ENCODE measurements around the gene TAX1BP3. TPM values are rescaled to one million over a fixed set of nuclear protein-coding genes. Genes with fewer than 3 reads are reported as not detected.

TAX1BP3 gene
- total and polyA plus RNA-seq, 2 donors, result 64.2 to 129 TPM

GRCh38 chr17:3613124-3613523 lies 55.3 kb downstream of the TAX1BP3 start:
- Histone ChIP-seq H3K27ac (ENCODE audit: low read depth) (no peak overlapping the region), H3K4me1 (ENCODE audit: insufficient read depth) (no peaks in the 10 kb centered on the region), H3K36me3 (ENCODE audit: insufficient read depth) (peaks cover 2% of the 10 kb centered on the region), H3K4me3 (ENCODE audit: low read depth, low read length) (no peak overlapping the region)
- DNase-seq (ENCODE audit: extremely low spot score), result no peak
- 93% methylated on average over 6 of the region's 6 CpGs for WGBS

Other genes starting within 250 kb of the TAX1BP3 start
- gene OR1E2, start 234.7 kb downstream of the TAX1BP3 start, total RNA-seq, result not detected
- not detected for gene OR1E2, start 234.7 kb downstream of the TAX1BP3 start, polyA plus RNA-seq
- 1.0 TPM for gene SPATA22, start 196.8 kb downstream of the TAX1BP3 start, total RNA-seq
- 0.23 TPM for gene SPATA22, start 196.8 kb downstream of the TAX1BP3 start, polyA plus RNA-seq
- gene ASPA, start 192.6 kb downstream of the TAX1BP3 start, total RNA-seq, result 44.9 TPM
- gene ASPA, start 192.6 kb downstream of the TAX1BP3 start, polyA plus RNA-seq, result 2.8 TPM
- 5.1 TPM for gene TRPV3, start 110.8 kb downstream of the TAX1BP3 start, total RNA-seq
- 0.80 TPM for gene TRPV3, start 110.8 kb downstream of the TAX1BP3 start, polyA plus RNA-seq
- gene TRPV1, start 59.2 kb downstream of the TAX1BP3 start, total RNA-seq, result 4.5 TPM
- 4.0 TPM for gene TRPV1, start 59.2 kb downstream of the TAX1BP3 start, polyA plus RNA-seq
- gene SHPK, start 32.3 kb downstream of the TAX1BP3 start, total RNA-seq, result 12.6 TPM
- gene SHPK, start 32.3 kb downstream of the TAX1BP3 start, polyA plus RNA-seq, result 8.0 TPM
- 10.6 TPM for gene CTNS, start 31.8 kb downstream of the TAX1BP3 start, total RNA-seq
- 13.8 TPM for gene CTNS, start 31.8 kb downstream of the TAX1BP3 start, polyA plus RNA-seq
- 7.8 TPM for gene EMC6, start 234 bp upstream of the TAX1BP3 start, total RNA-seq
- 77.1 TPM for gene EMC6, start 234 bp upstream of the TAX1BP3 start, polyA plus RNA-seq
- 1.3 TPM for gene P2RX5, start 27.6 kb upstream of the TAX1BP3 start, total RNA-seq
- 1.0 TPM for gene P2RX5, start 27.6 kb upstream of the TAX1BP3 start, polyA plus RNA-seq
- gene HASPIN, start 55.3 kb upstream of the TAX1BP3 start, total RNA-seq, result 2.2 TPM
- gene HASPIN, start 55.3 kb upstream of the TAX1BP3 start, polyA plus RNA-seq, result 0.08 TPM
- gene ITGAE, start 132.6 kb upstream of the TAX1BP3 start, total RNA-seq, result 14.0 TPM
- gene ITGAE, start 132.6 kb upstream of the TAX1BP3 start, polyA plus RNA-seq, result 34.6 TPM
- 42.0 TPM for gene NCBP3, start 177.7 kb upstream of the TAX1BP3 start, total RNA-seq
- 21.2 TPM for gene NCBP3, start 177.7 kb upstream of the TAX1BP3 start, polyA plus RNA-seq
- gene CAMKK1, start 224.5 kb upstream of the TAX1BP3 start, total RNA-seq, result 5.8 TPM
- 13.6 TPM for gene CAMKK1, start 224.5 kb upstream of the TAX1BP3 start, polyA plus RNA-seq
- gene P2RX1, start 247.9 kb upstream of the TAX1BP3 start, total RNA-seq, result 19.6 TPM
- 126 TPM for gene P2RX1, start 247.9 kb upstream of the TAX1BP3 start, polyA plus RNA-seq

All from urinary bladder (tissue), 4 donors.